Sigmoid colon (tissue), 7 donors: ENCODE data around the gene GNAI1. TPM values are rescaled to one million over a fixed set of nuclear protein-coding genes. Genes with fewer than 3 reads are reported as not detected.

ENCODE experiments used
- DNase-seq: peaks from one replicate; pipeline ENCODE4 v3.0.0-alpha.2; 2019
- H3K27ac ChIP-seq, 4 donors: fragments of 200-600 bp; sonication (generic); one replicate each; pipeline ENCODE4 v1.5.1; 2016 to 2019; ENCODE audit warnings: mild to moderate bottlenecking in 1 of 4
- H3K27me3 ChIP-seq, 3 donors: fragments of 200-600 bp; sonication (generic); one replicate each; pipeline ENCODE4 v1.5.1; 2019; ENCODE audit warnings: mild to moderate bottlenecking in 1 of 3
- H3K36me3 ChIP-seq, 4 donors: fragments of 200-600 bp; sonication (generic); one replicate each; pipeline ENCODE4 v1.5.1; 2016 to 2019
- H3K4me1 ChIP-seq, 4 donors: fragments of 200-600 bp; sonication (generic); one replicate each; pipeline ENCODE4 v1.5.1; 2017 to 2019
- H3K4me3 ChIP-seq, 4 donors: fragments of 200-600 bp; sonication (generic); one replicate each; pipeline ENCODE4 v1.5.1; 2017 to 2019; ENCODE audit warnings: mild to moderate bottlenecking in 2 of 4, moderate library complexity in 1 of 4
- H3K9me3 ChIP-seq, 4 donors: fragments of 200-600 bp in 3 of 4; sonication (generic) in 3 of 4; one replicate each; pipeline versions ENCODE4 v1.5.1 to v1.6.1; 2013 to 2019
- CTCF ChIP-seq, 4 experiments: fragments of 450-650 bp in 3 of 4; fragments of 200-600 bp in 1 of 4; IDR thresholded peaks; one replicate each; pipeline ENCODE4 v1.5.1; 2016 to 2019; ENCODE audit warnings: antibody characterized with exemption in 4 of 4, mild to moderate bottlenecking in 3 of 4, moderate library complexity in 2 of 4
- EP300 ChIP-seq, 4 donors: sonication (generic); formaldehyde crosslinking; IDR thresholded peaks; one replicate each; pipeline ENCODE4 v1.6.1; 2017; ENCODE audit warnings: antibody characterized with exemption in 4 of 4
- POLR2A ChIP-seq, 2 donors: fragments of 450-650 bp; IDR thresholded peaks; one replicate each; pipeline ENCODE4 v1.6.1; 2016; ENCODE audit warnings: antibody characterized with exemption in 2 of 2, mild to moderate bottlenecking in 2 of 2, moderate library complexity in 2 of 2
- POLR2AphosphoS5 ChIP-seq, 4 donors: sonication (generic); formaldehyde crosslinking; IDR thresholded peaks; one replicate each; pipeline ENCODE4 v1.6.1; 2017; ENCODE audit warnings: antibody characterized with exemption in 4 of 4
- WGBS, 2 donors: extraction: QIAGEN DNeasy Blood & Tissue Kit; methylation state at CpG; one replicate each; pipeline ENCODE4 v1.1.7; 2013; 5-methylcytosine and 5-hydroxymethylcytosine counted together
- intact Hi-C: fragments of 100-400 bp; cut with DNase I; formaldehyde crosslinking; loops from one replicate; pipeline ENCODE4 v1.15.1; 2023
- polyA plus RNA-seq, 3 donors: library from polyadenylated mRNA; stranded (reverse); fragments of 200-250 nt; gene quantifications; one replicate each; pipeline ENCODE4 v1.2.3, GENCODE V29; 2013
- total RNA-seq, 4 donors: library from RNA; depleted of rRNA; stranded (reverse); fragments of >200 nt; gene quantifications; one replicate each; pipeline ENCODE4 v1.1.0, GENCODE V29; 2016
- donor health status: healthy with polysubstance abuse.
- donor health status: Bipolar disorder and iron deficiency.
- donor health status: healthy.

The GNAI1 gene
- total and polyA plus RNA-seq, 7 donors, result 8.8 to 98.9 (median 50.9) TPM

DNA sequence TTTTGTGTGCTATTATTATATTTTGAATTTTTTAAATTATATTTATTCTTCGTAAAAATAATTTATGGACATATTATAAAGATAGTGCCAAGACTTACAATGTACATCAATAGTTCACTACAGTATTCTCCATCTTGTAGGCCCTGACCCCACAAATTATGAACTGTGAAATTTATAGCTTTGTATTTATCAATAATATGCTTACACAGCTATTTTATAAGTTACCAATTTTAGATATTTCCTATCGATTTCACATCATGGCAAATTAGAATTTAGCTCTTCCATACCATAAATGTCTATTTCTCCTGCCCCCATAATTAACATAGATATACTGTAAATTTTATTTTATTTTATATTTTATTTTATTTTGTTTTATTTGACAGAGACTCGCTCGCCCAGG lies 34.4 kb upstream of the GNAI1 start:
- intact Hi-C loops, result no loop called here
- Histone ChIP-seq H3K4me3 (no peak overlapping the region), H3K27ac (no peak overlapping the region), H3K27me3 (no peaks in the 10 kb centered on the region), H3K36me3 (no peaks in the 10 kb centered on the region), H3K9me3 (no peaks in the 10 kb centered on the region), H3K4me1 (no peaks in the 10 kb centered on the region)
- WGBS, 2 donors, result 93% methylated on average over 4 of the region's 4 CpGs
- DNase-seq, result no peak
- TF ChIP-seq EP300 (IDR thresholded peaks at IDR 0.05) (no peak), POLR2A (IDR thresholded peaks at IDR 0.05) (no peak), POLR2AphosphoS5 (IDR thresholded peaks at IDR 0.05) (no peak), CTCF (IDR thresholded peaks at IDR 0.05) (no peak)

GRCh38 chr7:80105701-80106408 lies 28.8 kb upstream of the GNAI1 start:
- H3K9me3 ChIP-seq, result no peaks in the 10 kb centered on the region
- WGBS, 2 donors, result 28 to 64% methylated on average over 3 of the region's 3 CpGs
- no peak for TF ChIP-seq EP300 (IDR thresholded peaks at IDR 0.05)
- no peak for TF ChIP-seq POLR2A (IDR thresholded peaks at IDR 0.05)
- no peak for TF ChIP-seq CTCF (IDR thresholded peaks at IDR 0.05)
- TF ChIP-seq POLR2AphosphoS5 (IDR thresholded peaks at IDR 0.05), result no peak

DNA sequence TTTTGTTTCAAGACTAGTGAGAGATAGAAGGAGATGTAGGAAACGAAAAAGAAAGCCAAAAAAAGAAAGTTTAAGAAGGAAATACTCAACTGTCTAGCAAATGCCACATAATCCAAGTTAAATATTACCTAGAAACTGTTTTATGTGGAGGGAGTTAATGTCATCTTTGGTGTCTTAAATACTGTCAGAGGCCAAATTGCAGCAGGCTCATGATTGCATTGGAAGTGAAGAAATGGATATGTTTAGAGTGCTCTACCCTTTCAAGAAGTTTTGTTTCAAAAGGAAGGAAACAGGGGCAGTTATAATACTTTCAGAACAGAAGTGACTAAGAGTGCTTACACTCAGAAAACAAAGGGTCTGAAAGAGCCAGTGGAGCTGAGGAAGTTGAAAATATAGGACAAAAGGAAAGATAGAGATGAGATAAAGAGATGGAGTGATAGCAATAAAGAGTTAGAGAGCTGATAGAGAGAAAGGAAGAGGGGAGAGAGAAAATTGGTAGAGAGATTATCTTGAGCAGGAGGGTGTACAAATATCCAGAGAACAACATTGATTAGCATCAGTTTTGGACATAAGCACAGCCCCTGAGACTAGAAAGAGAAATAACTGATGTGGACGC lies 28.0 kb upstream of the GNAI1 start:
- Histone ChIP-seq H3K9me3 (no peaks in the 10 kb centered on the region), H3K27me3 (no peaks in the 10 kb centered on the region), H3K4me3 (no peak overlapping the region), H3K27ac (no peak overlapping the region), H3K4me1 (peaks cover 0 to 11% (median 4%) of the 10 kb centered on the region in 4 donors), H3K36me3 (no peaks in the 10 kb centered on the region)
- WGBS, 2 donors, result 40 to 47% methylated on average over 2 of the region's 2 CpGs
- intact Hi-C loops, result no loop called here
- DNase-seq, result no peak
- no peak for TF ChIP-seq POLR2AphosphoS5 (IDR thresholded peaks at IDR 0.05)
- TF ChIP-seq CTCF (IDR thresholded peaks at IDR 0.05), result no peak
- TF ChIP-seq EP300 (IDR thresholded peaks at IDR 0.05), result no peak
- no peak for TF ChIP-seq POLR2A (IDR thresholded peaks at IDR 0.05)

More at GRCh38 chr7:80105701-80106408, 28.8 kb upstream of the GNAI1 start:
- DNase-seq, result no peak
- H3K4me1 ChIP-seq, result peaks cover 0 to 11% (median 4%) of the 10 kb centered on the region in 4 donors
- no peak overlapping the region for H3K27ac ChIP-seq
- intact Hi-C loops, result no loop called here
- no peak overlapping the region for H3K4me3 ChIP-seq
- H3K36me3 ChIP-seq, result no peaks in the 10 kb centered on the region
- no peaks in the 10 kb centered on the region for H3K27me3 ChIP-seq

- no peaks in the 10 kb centered on the region for H3K36me3 ChIP-seq
- H3K4me1 ChIP-seq, result peaks cover 0 to 11% (median 4%) of the 10 kb centered on the region in 4 donors
- DNase-seq, result no peak
- H3K27ac ChIP-seq, result no peak overlapping the region
- intact Hi-C loops, result no loop called here
- no peak for TF ChIP-seq CTCF (IDR thresholded peaks at IDR 0.05)
- TF ChIP-seq POLR2AphosphoS5 (IDR thresholded peaks at IDR 0.05), result no peak
- TF ChIP-seq EP300 (IDR thresholded peaks at IDR 0.05), result no peak
- no peak for TF ChIP-seq POLR2A (IDR thresholded peaks at IDR 0.05)
- WGBS, 2 donors, result 7 to 11% methylated on average over 1 of the region's 1 CpG
- H3K27me3 ChIP-seq, result no peaks in the 10 kb centered on the region
- no peak overlapping the region for H3K4me3 ChIP-seq
- no peaks in the 10 kb centered on the region for H3K9me3 ChIP-seq
Measured at GRCh38 chr7:80107278-80107677, 27.4 kb upstream of the GNAI1 start.
